ENCODE results near the gene SH2D6. TPM values are rescaled to one million over a fixed set of nuclear protein-coding genes. Genes with fewer than 3 reads are reported as not detected.

The SH2D6 gene
- total RNA-seq, 4 donors from 2014 or later = not detected

DNA sequence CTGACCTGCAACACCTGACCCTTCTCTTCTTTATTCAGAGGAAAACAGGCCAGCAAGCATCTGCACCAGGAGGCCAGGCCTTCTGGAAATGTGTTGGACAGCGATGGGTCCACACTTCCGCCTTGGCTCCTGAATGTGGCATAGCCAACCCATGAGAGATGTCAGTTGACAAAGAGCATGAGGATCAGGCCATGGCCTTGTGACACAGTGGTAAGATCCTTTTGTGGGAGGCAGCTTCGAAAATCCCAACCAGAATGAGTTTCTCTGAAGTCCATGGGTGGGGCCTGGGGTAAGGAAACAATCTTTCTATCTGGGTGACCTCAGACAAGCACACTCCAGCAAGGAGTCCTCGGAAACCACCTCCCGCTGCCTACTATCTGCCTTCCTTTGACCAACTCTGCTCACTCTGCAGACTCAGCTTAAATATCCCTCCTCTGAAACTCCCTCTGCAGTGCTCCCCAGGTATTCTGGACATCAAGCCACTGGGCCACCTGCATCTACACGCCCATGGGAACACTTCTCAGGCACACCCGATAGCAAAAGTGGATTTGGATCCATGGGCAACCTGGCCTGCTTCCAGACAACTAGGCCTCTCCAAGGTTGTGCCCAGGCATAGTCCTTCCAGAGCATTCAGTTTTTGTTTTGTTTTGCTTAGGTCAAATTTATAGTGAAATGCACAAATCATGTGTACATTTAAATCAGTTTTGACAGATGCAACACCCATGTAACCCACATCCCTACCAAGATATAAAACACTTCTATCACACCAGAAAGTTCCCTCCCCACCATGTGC is 3.6 kb upstream of the SH2D6 start:
- no peak for TF ChIP-seq POLR2A (IDR thresholded peaks at IDR 0.05)
- TF ChIP-seq, protein P1, sequence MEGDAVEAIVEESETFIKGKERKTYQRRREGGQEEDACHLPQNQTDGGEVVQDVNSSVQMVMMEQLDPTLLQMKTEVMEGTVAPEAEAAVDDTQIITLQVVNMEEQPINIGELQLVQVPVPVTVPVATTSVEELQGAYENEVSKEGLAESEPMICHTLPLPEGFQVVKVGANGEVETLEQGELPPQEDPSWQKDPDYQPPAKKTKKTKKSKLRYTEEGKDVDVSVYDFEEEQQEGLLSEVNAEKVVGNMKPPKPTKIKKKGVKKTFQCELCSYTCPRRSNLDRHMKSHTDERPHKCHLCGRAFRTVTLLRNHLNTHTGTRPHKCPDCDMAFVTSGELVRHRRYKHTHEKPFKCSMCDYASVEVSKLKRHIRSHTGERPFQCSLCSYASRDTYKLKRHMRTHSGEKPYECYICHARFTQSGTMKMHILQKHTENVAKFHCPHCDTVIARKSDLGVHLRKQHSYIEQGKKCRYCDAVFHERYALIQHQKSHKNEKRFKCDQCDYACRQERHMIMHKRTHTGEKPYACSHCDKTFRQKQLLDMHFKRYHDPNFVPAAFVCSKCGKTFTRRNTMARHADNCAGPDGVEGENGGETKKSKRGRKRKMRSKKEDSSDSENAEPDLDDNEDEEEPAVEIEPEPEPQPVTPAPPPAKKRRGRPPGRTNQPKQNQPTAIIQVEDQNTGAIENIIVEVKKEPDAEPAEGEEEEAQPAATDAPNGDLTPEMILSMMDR (IDR thresholded peaks at IDR 0.05) = no peak
- no peak overlapping the region for H3K4me3 ChIP-seq (ENCODE audit: low read depth, poor library complexity, severe bottlenecking)
- intact Hi-C loops (cut with DNase I; ENCODE audit: low total_unique reads) = no loop called here
- WGBS, 2 donors = 64 to 67% methylated on average over 7 of the region's 7 CpGs
- DNase-seq (ENCODE audit: low spot score in 2 of 2) = no peak

DNA sequence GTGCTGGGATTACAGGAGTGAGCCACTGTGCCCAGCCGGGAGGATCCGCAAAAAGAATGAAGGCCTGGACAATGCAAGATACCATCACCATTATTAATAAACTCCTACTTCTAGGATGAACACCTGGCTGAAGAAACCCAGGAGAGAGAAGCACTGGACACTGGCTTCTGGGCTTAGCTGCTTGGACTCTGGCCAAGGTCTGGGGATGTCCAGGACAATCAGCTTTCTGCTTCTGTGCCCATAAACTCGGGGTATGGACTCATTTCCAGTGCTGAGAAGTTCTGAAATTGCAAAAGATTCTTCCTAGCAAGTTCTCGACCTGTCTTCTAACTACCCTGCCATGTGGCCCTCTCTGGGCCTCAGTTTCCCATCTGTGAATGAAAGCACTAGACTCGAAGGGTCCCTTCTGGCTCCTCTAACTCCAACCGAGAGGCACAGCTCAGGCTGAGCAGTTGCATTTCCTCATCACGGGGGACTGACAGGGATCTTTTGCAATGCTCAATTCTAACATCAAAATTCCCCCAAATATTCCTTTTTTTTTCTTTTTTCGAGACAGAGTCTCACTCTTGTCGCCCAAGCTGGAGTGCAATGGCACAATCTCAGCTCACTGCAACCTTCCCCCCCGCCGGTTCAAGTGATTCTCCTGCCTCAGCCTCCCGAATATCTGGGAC is 2.4 kb upstream of the SH2D6 start:
- DNase-seq (ENCODE audit: low spot score in 2 of 2) = no peak
- TF ChIP-seq, protein P1 (IDR thresholded peaks at IDR 0.05) = no peak
- TF ChIP-seq POLR2A (IDR thresholded peaks at IDR 0.05) = no peak
- H3K4me3 ChIP-seq (ENCODE audit: low read depth, poor library complexity, severe bottlenecking) = no peak overlapping the region
- 79% methylated on average over 12 of the region's 12 CpGs for WGBS, 2 donors
- intact Hi-C loops (cut with DNase I; ENCODE audit: low total_unique reads) = no loop called here

DNA sequence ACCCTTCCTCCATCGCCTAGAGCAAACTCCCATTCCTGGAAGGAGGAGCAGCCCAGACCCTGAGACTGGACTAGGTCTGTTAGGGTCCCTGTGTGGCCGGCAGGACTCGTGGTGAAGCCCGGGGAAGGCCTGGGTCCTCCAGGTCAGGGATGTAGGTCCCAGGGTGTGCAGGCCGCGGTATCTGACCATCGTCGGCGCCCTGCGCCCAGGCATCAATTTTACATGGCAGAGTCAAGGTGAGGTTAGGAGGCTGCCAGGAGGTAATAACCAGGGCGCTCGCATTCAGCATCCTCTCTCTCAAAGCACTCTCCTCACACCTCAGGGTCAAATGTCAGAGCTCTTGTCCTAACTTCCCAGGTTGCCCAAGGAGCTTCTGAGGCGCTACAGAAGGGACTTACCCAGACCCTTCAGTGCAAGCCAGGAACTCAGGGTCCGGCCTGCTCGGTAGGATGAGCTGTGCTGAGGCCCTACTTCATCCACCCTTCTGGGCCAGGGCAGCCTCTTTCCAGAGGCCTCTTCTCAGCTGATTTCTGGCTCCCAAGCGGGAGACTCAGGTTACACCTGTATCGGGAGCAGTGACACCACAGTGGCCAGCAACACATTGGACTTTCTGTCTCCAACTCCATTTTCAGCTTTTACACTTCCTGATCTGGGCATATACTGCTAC is 628 bp downstream of the SH2D6 start:
- no peak for DNase-seq (ENCODE audit: low spot score in 2 of 2)
- H3K4me3 ChIP-seq (ENCODE audit: low read depth, poor library complexity, severe bottlenecking) = peak overlapping the region; percentile 52
- TF ChIP-seq POLR2A (IDR thresholded peaks at IDR 0.05) = no peak
- TF ChIP-seq, protein P1 (IDR thresholded peaks at IDR 0.05) = no peak
- WGBS, 2 donors = 52 to 65% methylated on average over 13 to 17 of the region's 17 CpGs
- intact Hi-C loops (cut with DNase I; ENCODE audit: low total_unique reads) = no loop called here

DNA sequence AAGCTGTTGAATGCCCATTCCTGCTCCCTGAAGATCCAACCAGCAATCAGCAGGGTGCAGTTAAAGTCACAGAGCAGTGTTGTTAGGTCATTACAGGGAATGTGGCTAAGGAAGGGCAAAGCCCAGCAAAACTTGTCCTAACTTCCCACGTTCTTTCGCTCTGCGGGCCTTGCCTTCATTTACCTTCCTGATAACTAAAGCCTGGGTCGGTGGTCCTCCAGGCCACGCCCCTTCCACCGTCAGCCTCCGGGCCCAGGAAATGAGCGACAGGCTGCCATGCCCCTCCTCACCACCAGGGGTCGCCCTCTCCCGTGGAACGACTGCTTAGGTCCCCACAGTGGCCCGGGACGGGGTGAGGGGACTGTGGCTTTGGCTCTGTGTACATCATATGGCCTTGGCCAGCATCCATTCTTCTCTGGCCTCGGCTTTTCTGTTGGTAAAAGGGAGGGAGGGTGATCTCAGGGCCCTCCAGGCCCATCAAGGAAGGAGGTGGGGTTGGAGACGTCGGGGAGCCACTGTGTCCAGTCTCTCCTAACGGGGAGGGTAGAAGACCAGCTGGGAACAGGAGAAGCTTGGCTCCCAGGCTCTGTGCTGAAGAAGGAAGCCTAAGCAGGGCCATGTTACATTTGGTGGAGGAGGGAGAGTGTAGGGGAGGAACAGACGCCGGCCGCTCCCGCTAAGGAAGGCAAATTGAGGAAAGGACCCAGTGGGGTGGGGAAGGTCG is 2.2 kb downstream of the SH2D6 start:
- DNase-seq (ENCODE audit: low spot score in 2 of 2) = peak; percentile 87 to 98
- TF ChIP-seq POLR2A (IDR thresholded peaks at IDR 0.05) = no peak
- TF ChIP-seq, protein P1 (IDR thresholded peaks at IDR 0.05) = peak in 2 of 3 donors; percentile 91 to 99
- no peak overlapping the region for H3K4me3 ChIP-seq (ENCODE audit: low read depth, poor library complexity, severe bottlenecking)
- WGBS, 2 donors = 23 to 28% methylated on average over 22 of the region's 22 CpGs
- intact Hi-C loops (cut with DNase I; ENCODE audit: low total_unique reads) = loop anchor here (2.0 kb wide), 1 partner anchor 132 kb away; no protein-coding TSS in a partner anchor

DNA sequence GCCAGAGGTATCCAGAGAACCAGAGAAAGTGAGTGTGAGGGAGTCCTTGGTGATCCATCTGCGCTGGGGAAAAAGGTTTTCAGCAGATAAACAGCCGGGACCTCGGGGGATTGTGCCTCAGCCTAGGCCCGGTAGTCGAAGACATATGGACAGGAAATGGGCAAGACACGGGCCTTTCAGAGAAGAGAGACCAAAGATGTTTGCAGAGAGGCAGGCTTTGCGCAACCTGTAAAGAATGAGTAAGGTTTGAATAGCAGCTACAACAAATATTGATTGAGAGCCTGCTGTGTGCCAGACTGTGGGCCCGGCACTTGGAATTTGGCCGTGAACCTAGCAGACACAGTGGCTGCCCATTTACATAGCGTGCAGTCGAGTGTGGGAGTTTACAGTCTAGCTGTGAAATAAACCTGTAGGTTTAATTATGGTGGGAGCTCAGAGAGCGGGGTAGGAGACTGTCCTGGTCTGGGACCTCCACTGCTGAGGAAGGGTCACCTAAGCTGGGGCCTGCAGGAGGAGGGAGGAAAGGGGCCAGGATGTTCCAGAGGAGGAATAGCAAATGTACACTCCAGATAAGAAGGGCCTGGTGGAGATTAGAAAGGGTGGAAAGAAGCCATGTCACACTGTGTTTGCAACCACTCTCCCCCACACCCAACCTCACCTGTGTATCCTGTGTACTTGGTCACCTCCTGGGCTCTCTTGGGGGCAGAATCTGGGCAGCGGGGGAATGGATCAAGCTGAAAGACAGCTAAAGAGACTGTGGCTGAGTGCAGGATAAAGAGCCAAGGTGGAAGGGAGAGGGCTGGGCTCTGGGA is 3.0 kb downstream of the SH2D6 start:
- intact Hi-C loops (cut with DNase I; ENCODE audit: low total_unique reads) = loop anchor here (2.0 kb wide), 1 partner anchor 131 kb away; no protein-coding TSS in a partner anchor
- no peak for DNase-seq (ENCODE audit: low spot score in 2 of 2)
- TF ChIP-seq, protein P1 (IDR thresholded peaks at IDR 0.05) = peak in 1 of 3 donors; percentile 68
- TF ChIP-seq POLR2A (IDR thresholded peaks at IDR 0.05) = no peak
- no peak overlapping the region for H3K4me3 ChIP-seq (ENCODE audit: low read depth, poor library complexity, severe bottlenecking)
- WGBS, 2 donors = 71 to 75% methylated on average over 13 of the region's 13 CpGs

All from lower leg skin (tissue), 4 donors.